Kidney (tissue), 14 donors: ENCODE measurements around the gene MAML2. TPM values are rescaled to one million over a fixed set of nuclear protein-coding genes. Genes with fewer than 3 reads are reported as not detected.
A peak's percentile ranks its signal among the peaks of the same experiment; 100 is the strongest.

Source experiments
- DNase-seq, 5 donors: peaks; one replicate each; pipeline ENCODE4 v3.0.0-alpha.2; 2013 to 2020
- FAIRE-seq: peaks from 2 replicates; lab custom pipeline; 2012; peaks lifted over from hg19 to GRCh38; lab: Jason Lieb, UNC
- H3K27ac ChIP-seq, 2 donors: one replicate each; pipeline ENCODE4 v1.7.0; 2013; ENCODE audit warnings: low read depth in 2 of 2, low read length in 2 of 2, inconsistent platforms in 1 of 2
- H3K27me3 ChIP-seq: one replicate; pipeline ENCODE4 v1.7.1; 2013; ENCODE audit warnings: low read length, inconsistent platforms; ENCODE audit not compliant: control insufficient read depth, insufficient read depth
- H3K36me3 ChIP-seq, 3 donors: one replicate each; pipeline versions ENCODE4 v1.7.0 to v1.7.1; 2013; ENCODE audit warnings: low read length in 3 of 3, control low read depth in 1 of 3, inconsistent platforms in 1 of 3; ENCODE audit not compliant: insufficient read depth in 3 of 3, control insufficient read depth in 2 of 3
- H3K4me1 ChIP-seq, 3 donors: one replicate each; pipeline versions ENCODE4 v1.7.0 to v1.7.1; 2013; ENCODE audit warnings: low read length in 3 of 3, inconsistent platforms in 1 of 3, low read depth in 1 of 3; ENCODE audit not compliant: control insufficient read depth in 2 of 3, insufficient read depth in 2 of 3
- H3K4me3 ChIP-seq, 3 donors: one replicate each; pipeline versions ENCODE4 v1.7.0 to v1.8.1; 2013; ENCODE audit warnings: low read length in 3 of 3, control low read depth in 1 of 3, inconsistent platforms in 1 of 3
- H3K9ac ChIP-seq, 3 donors: one replicate each; pipeline versions ENCODE4 v1.7.0 to v1.7.1; 2013; ENCODE audit warnings: low read length in 3 of 3, control low read depth in 1 of 3, inconsistent platforms in 1 of 3
- H3K9me3 ChIP-seq, 3 donors: one replicate each; pipeline versions ENCODE4 v1.7.0 to v1.7.1; 2013; ENCODE audit warnings: low read length in 3 of 3, control low read depth in 1 of 3, inconsistent platforms in 1 of 3; ENCODE audit not compliant: control insufficient read depth in 2 of 3, insufficient read depth in 1 of 3
- intact Hi-C: fragments of 100-400 bp; cut with DNase I; formaldehyde crosslinking; loops from one replicate; pipeline ENCODE4 v1.11.1; 2022
- polyA plus RNA-seq: library from polyadenylated mRNA; stranded (reverse); fragments of 350-450 nt; fragmentation: Illumina TruSeq; extraction: RNeasy Lipid Tissue Mini Kit (QIAGEN cat#74804); gene quantifications from one replicate; pipeline ENCODE4 v1.2.3, GENCODE V29; 2014; ENCODE audit warnings: low read depth, low replicate concordance; ENCODE audit not compliant: insufficient read depth
- total RNA-seq: library from RNA; stranded (reverse); fragmentation: NEBNext Ultra II Directional; extraction: Animal tissue kit (Norgen Biotek cat#: 25700); gene quantifications from one replicate; pipeline ENCODE4 v1.2.1, GENCODE V29; 2021
- TF ChIP-seq, protein P1 (sequence below): IDR thresholded peaks from 3 replicates; pipeline ENCODE4 v1.5.1; 2012; ENCODE audit warnings: mild to moderate bottlenecking, moderate library complexity, borderline replicate concordance; ENCODE audit not compliant: insufficient read depth; ENCODE audit errors: extremely low read depth
- donor health status: control.
- donor health status: control.
- donor health status: control.
- donor health status: control.
- donor health status: control.
- donor health status: DM: yes; HTN: yes; CAD: no.
- donor health status: Normal renal cell carcinoma (clear cell type).

Gene MAML2
- total and polyA plus RNA-seq, 2 donors from 2014 or later = 4.9 to 32.3 TPM

DNA sequence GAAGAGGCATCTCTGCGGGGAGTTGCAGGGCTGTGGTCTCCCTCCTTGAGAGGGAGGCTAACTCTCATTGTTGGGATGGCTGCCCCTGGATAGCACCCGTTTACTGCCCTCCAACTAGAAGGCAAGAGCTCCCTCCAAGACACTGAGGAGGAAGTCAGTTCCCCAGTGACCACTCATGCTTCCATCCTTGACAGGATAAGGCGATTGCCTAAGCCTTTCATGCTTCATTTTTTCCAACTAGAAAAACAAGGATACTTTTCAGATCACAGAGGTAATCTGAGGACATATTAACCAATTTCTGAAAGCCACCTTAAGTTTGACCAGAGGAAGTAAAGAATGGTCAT, 186.6 kb downstream of the MAML2 start:
- no peaks in the 10 kb centered on the region for H3K9me3 ChIP-seq
- H3K4me3 ChIP-seq = peak overlapping the region in 1 of 3 donors; percentile 1
- DNase-seq = no peak
- intact Hi-C loops = no loop called here
- no peak for FAIRE-seq
- no peaks in the 10 kb centered on the region for H3K27me3 ChIP-seq
- peak overlapping the region in 1 of 3 donors; percentile 0 for H3K9ac ChIP-seq
- no peaks in the 10 kb centered on the region for H3K36me3 ChIP-seq
- TF ChIP-seq, protein P1, sequence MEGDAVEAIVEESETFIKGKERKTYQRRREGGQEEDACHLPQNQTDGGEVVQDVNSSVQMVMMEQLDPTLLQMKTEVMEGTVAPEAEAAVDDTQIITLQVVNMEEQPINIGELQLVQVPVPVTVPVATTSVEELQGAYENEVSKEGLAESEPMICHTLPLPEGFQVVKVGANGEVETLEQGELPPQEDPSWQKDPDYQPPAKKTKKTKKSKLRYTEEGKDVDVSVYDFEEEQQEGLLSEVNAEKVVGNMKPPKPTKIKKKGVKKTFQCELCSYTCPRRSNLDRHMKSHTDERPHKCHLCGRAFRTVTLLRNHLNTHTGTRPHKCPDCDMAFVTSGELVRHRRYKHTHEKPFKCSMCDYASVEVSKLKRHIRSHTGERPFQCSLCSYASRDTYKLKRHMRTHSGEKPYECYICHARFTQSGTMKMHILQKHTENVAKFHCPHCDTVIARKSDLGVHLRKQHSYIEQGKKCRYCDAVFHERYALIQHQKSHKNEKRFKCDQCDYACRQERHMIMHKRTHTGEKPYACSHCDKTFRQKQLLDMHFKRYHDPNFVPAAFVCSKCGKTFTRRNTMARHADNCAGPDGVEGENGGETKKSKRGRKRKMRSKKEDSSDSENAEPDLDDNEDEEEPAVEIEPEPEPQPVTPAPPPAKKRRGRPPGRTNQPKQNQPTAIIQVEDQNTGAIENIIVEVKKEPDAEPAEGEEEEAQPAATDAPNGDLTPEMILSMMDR = no peak
- H3K27ac ChIP-seq = peak overlapping the region; percentile 75 to 87
- H3K4me1 ChIP-seq = peaks cover 15 to 30% (median 27%) of the 10 kb centered on the region in 3 donors

DNA sequence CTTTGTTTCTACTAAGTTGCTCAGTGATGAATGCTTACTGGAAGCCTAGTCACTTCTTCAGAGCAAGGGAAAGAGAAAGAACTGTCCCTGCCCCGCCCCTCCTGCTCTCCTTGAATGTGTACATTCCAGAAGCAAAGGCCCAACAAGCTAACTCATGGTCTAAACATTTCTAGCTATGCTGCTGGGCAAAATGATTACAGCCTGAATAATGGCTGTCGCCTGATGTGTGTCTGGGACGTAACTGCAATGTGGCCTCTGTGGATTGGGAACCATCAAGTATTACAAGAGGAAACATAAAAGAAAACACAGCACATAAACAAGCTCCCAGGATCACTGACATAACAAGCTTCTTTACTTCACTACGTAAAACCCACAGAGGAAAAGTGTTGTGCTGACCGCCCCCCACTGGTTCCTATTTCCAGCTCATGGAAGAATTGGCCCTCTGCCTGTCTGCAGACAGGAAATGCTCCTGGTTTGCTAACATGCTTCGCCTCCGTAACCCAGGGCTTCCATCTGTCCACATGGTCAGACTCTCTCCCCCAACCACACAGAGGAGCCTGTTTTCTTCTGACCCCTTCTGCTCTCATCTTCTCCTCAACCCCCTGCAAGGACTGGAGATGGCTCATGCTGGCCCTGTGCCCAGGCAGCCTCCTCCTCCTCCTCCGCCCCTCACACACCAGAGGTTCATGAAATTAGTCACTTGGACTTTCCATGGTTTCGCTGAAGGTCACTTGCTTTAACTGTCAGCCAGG, 187.2 kb downstream of the MAML2 start:
- intact Hi-C loops = no loop called here
- DNase-seq (peak; percentile 73 to 95 (median 81)), FAIRE-seq (no peak)
- H3K9me3 ChIP-seq = no peaks in the 10 kb centered on the region
- TF ChIP-seq, protein P1 = peak; percentile 33
- peak overlapping the region; percentile 75 to 87 for H3K27ac ChIP-seq
- peaks cover 15 to 30% (median 27%) of the 10 kb centered on the region in 3 donors for H3K4me1 ChIP-seq
- peak overlapping the region in 1 of 3 donors; percentile 1 for H3K4me3 ChIP-seq
- H3K36me3 ChIP-seq = no peaks in the 10 kb centered on the region
- H3K27me3 ChIP-seq = no peaks in the 10 kb centered on the region
- H3K9ac ChIP-seq = no peak overlapping the region

DNA sequence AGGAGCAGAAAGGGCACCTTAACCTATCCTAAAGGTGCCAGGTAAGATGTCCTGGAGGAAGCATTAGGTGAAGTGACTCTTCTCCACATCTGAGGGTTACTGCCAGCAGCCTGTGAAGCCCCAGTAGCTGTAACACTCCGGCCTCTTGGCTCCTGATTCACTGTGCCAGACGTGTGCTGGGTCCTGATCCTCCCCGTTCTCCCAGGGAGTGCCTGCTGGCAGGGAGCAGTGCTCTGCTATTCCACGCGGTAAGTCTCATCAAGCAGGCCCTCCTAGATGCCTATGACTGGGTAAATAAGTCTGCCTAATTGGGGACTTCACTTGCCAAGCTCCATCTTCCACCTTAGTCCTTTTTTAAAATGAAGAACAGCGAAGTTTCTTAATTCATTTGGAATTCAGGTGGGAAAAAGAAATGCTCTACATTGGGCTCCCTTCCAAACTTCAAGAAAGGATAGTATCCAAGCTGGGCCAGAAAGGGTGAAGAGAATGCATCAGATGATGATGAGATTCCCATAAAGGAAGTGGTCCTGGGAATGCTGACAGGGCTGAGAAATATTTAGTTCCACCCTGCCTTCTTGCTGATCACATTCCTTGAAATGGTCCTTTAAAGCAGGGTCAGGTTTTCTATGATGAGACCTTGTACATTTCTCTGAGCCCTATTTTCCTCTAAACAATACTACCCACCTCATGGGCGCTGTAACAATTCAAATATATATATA, 188.0 kb downstream of the MAML2 start:
- Histone ChIP-seq H3K4me3 (no peak overlapping the region), H3K27me3 (no peaks in the 10 kb centered on the region), H3K27ac (peak overlapping the region; percentile 27 to 73), H3K9me3 (no peaks in the 10 kb centered on the region), H3K9ac (no peak overlapping the region), H3K36me3 (no peaks in the 10 kb centered on the region), H3K4me1 (peaks cover 15 to 30% (median 27%) of the 10 kb centered on the region in 3 donors)
- intact Hi-C loops = no loop called here
- FAIRE-seq = no peak
- TF ChIP-seq, protein P1 = no peak
- no peak for DNase-seq
